Loucy (cell line): ENCODE data around the gene CHMP4B.

Experiments used
- CTCF ChIP-seq: fragments of 200-600 bp; sonication (generic); conservative IDR thresholded peaks from 2 replicates; pipeline ENCODE4 v1.5.1; 2014; ENCODE audit warnings: mild to moderate bottlenecking, antibody characterized with exemption, low read length
- EZH2phosphoT487 ChIP-seq: fragments of 200-600 bp; IDR thresholded peaks from 2 replicates; pipeline ENCODE4 v1.6.1; 2018; ENCODE audit warnings: antibody characterized with exemption, mild to moderate bottlenecking, moderate library complexity, borderline replicate concordance

GRCh38 chr20:33824852-33825251, 13.7 kb downstream of the CHMP4B start:
- TF ChIP-seq CTCF (no peak), EZH2phosphoT487 (no peak)
